Endothelial cell (in vitro differentiated cells): ENCODE data around the gene COBL. TPM values are rescaled to one million over a fixed set of nuclear protein-coding genes. Genes with fewer than 3 reads are reported as not detected.

Experiments used
- DNase-seq: peaks from one replicate; pipeline ENCODE4 v3.0.0; 2021; ENCODE audit warnings: low spot score
- H3K27ac Mint-ChIP-seq: one replicate; pipeline ENCODE4 v1.8.0; 2021; ENCODE audit warnings: mixed read lengths, inconsistent platforms; ENCODE audit not compliant: unreplicated experiment
- H3K27me3 Mint-ChIP-seq: one replicate; pipeline ENCODE4 v1.8.0; 2021; ENCODE audit warnings: mild to moderate bottlenecking, moderate library complexity, mixed read lengths, inconsistent platforms; ENCODE audit not compliant: unreplicated experiment
- H3K36me3 Mint-ChIP-seq: one replicate; pipeline ENCODE4 v1.8.0; 2021; ENCODE audit warnings: mild to moderate bottlenecking, low read depth, mixed read lengths, inconsistent platforms; ENCODE audit not compliant: unreplicated experiment
- H3K4me1 Mint-ChIP-seq: one replicate; pipeline ENCODE4 v1.8.0; 2021; ENCODE audit warnings: mild to moderate bottlenecking, mixed read lengths, inconsistent platforms; ENCODE audit not compliant: unreplicated experiment
- H3K4me3 Mint-ChIP-seq: one replicate; pipeline ENCODE4 v1.8.0; 2021; ENCODE audit warnings: mild to moderate bottlenecking, mixed read lengths, inconsistent platforms; ENCODE audit not compliant: unreplicated experiment
- H3K9me3 Mint-ChIP-seq: one replicate; pipeline ENCODE4 v1.8.0; 2021; ENCODE audit warnings: mixed read lengths, inconsistent platforms; ENCODE audit not compliant: unreplicated experiment
- total RNA-seq: library from RNA; stranded (reverse); fragmentation: NEBNext Ultra II Directional; extraction: Animal tissue kit (Norgen Biotek cat#: 25700); gene quantifications from one replicate; pipeline ENCODE4 v1.2.1, GENCODE V29; 2021; ENCODE audit not compliant: unreplicated experiment
- TF ChIP-seq, protein P1 (sequence below): fragments of 200-600 bp; sonication (generic); IDR thresholded peaks from one replicate; pipeline ENCODE4 v1.5.0; 2021; ENCODE audit warnings: antibody characterized with exemption; ENCODE audit not compliant: unreplicated experiment

COBL gene
- total RNA-seq, 1 donor from 2014 or later: 1.8 TPM

DNA sequence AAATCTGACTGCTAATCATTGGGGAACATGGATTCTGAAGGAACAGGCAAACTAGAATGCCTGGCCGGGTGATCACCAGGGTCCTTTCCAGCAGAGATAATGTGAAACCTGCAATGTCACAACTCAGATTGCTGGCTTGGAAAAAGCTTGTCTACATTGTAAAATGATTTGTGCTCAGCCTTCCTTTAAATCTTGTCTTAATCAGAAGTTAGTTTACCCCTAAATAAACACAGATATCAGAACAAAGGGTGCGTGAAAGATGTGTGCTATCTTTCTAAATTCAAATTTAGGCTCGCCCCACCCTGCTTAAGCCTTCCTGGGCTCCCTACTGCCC, 26.3 kb downstream of the COBL start:
- Mint-ChIP-seq H3K4me1 (peaks cover 18% of the 10 kb centered on the region), H3K4me3 (no peak overlapping the region), H3K36me3 (no peaks in the 10 kb centered on the region), H3K27ac (no peak overlapping the region), H3K27me3 (no peaks in the 10 kb centered on the region), H3K9me3 (no peaks in the 10 kb centered on the region)
- DNase-seq: no peak
- TF ChIP-seq, protein P1, sequence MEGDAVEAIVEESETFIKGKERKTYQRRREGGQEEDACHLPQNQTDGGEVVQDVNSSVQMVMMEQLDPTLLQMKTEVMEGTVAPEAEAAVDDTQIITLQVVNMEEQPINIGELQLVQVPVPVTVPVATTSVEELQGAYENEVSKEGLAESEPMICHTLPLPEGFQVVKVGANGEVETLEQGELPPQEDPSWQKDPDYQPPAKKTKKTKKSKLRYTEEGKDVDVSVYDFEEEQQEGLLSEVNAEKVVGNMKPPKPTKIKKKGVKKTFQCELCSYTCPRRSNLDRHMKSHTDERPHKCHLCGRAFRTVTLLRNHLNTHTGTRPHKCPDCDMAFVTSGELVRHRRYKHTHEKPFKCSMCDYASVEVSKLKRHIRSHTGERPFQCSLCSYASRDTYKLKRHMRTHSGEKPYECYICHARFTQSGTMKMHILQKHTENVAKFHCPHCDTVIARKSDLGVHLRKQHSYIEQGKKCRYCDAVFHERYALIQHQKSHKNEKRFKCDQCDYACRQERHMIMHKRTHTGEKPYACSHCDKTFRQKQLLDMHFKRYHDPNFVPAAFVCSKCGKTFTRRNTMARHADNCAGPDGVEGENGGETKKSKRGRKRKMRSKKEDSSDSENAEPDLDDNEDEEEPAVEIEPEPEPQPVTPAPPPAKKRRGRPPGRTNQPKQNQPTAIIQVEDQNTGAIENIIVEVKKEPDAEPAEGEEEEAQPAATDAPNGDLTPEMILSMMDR: no peak

DNA sequence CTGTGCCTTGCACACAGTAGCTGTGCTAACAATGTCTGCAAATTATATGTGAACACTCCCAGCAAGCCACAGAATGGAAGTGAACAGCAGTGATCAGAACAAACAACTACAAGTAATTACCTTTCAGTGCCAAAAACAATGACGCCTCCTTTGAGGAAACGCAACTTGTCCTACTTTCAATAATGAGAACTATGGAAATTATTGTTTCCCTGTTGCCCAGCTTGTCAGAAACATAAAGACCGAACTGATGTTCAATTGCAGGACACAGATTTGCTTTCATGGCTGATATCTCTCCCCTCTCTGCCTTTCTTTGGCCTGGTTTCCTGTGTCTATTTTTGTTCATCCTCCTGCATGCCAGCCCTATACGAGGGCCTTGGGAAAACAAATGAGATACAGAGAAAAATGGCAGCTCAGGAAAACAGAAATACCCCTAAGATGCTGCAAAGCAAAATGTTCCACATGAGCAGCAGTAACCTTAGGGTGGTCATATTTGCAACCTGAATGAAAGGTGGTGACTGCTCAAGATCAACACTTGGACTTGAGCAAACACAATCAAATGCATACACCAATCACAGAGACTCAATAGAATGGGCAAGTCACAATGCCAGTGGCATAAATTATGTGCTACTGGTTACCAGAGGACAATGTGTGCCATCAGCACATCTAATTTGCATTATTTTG, 26.8 kb downstream of the COBL start:
- Mint-ChIP-seq H3K36me3 (no peaks in the 10 kb centered on the region), H3K27ac (no peak overlapping the region), H3K9me3 (no peaks in the 10 kb centered on the region), H3K4me3 (no peak overlapping the region), H3K4me1 (peaks cover 18% of the 10 kb centered on the region), H3K27me3 (no peaks in the 10 kb centered on the region)
- DNase-seq: no peak
- TF ChIP-seq, protein P1: no peak

DNA sequence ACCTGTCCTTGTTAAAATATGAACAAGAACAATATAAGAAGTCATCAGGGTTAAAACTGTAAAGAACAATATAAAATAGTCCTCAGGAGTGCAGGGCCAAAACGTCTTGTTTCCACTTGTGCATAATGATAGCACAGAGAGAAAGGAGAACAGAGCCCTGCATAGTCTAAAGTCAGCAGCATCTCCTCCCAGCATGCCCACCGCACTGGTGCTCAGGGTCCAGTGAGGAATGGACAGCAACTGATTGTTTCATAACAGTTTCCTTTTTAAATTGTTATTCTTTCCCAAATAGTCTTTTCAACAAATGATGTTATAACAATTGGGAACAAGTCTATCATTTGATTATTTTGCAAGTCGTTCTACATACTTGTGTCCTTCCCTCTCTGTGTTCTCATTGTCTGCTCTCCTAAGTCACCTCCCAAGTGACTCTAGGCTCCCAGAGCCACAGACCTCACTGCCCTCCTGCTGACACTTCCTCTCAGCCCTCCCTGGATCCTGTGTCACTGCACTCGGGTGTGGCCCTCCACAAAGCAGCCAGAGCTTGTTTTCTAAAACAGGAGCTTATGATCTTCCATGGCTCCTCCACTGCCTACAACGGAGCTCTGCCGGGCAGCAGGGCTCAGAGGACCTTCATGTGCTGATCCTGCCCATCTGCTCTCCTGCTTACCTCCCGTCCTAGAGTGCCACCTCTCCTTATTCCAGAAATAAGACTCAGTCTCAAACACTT, 27.6 kb downstream of the COBL start:
- Mint-ChIP-seq H3K4me3 (no peak overlapping the region), H3K27ac (no peak overlapping the region), H3K27me3 (no peaks in the 10 kb centered on the region), H3K9me3 (no peaks in the 10 kb centered on the region), H3K36me3 (no peaks in the 10 kb centered on the region), H3K4me1 (peaks cover 18% of the 10 kb centered on the region)
- TF ChIP-seq, protein P1: no peak
- no peak for DNase-seq

DNA sequence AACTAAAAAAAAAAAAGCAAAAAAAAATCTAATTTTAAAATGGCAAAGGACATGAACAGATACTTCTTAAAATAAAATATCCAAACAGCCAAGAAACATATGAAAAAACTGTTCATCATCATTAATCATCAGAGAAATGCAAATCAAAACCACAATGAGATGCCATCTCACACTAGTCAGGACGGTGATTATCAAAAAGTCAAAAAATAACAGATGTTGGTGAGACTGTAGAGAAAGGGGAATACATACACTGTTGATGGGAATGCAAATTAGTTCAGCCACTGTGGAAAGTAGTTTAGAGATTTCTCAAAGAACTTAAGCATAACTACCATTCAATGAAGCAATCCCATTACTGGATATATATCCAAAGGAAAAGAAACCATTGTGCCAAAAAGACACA, 30.2 kb downstream of the COBL start:
- TF ChIP-seq, protein P1: no peak
- DNase-seq: no peak
- Mint-ChIP-seq H3K4me3 (no peak overlapping the region), H3K36me3 (no peaks in the 10 kb centered on the region), H3K27me3 (no peaks in the 10 kb centered on the region), H3K27ac (no peak overlapping the region), H3K4me1 (peaks cover 18% of the 10 kb centered on the region), H3K9me3 (no peaks in the 10 kb centered on the region)

DNA sequence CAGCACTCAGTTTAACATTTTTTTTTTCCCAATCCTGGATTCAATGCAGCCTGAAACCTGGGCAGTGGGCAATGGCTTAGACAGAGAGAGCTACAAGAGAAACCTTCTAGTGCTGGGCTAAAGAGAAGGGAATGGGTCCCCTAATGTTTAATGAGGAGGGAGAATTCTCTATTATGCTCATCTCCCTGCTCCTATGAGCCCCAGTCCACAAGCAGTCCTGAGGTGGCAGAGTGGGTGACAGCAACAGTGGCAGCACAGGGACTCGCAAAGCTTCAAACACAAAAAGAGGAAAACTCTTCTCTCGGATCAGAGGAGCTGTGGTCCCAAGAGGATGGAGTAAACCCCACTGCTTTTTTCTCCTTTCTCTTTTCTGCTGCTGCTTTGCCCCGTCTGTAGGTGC, 36.5 kb downstream of the COBL start:
- no peaks in the 10 kb centered on the region for H3K9me3 Mint-ChIP-seq
- no peak overlapping the region for H3K4me3 Mint-ChIP-seq
- H3K27ac Mint-ChIP-seq: no peak overlapping the region
- H3K27me3 Mint-ChIP-seq: no peaks in the 10 kb centered on the region
- no peaks in the 10 kb centered on the region for H3K4me1 Mint-ChIP-seq
- DNase-seq: no peak
- TF ChIP-seq, protein P1: no peak
- H3K36me3 Mint-ChIP-seq: no peaks in the 10 kb centered on the region
